Activated T-helper 1 cell treated with anti-CD3 and anti-CD28 coated beads, Interleukin-12 subunit alpha, Interleukin-12 subunit beta, Interleukin-2, Interleukin-4 antibody, amounts not matched to agents 30 ng/mL and 10 ng/mL and 1 ng/mL, durations not matched to agents 14 hours and 24 hours and 36 hours (primary cell): ENCODE measurements around the gene C2CD3. TPM values are rescaled to one million over a fixed set of nuclear protein-coding genes. Genes with fewer than 3 reads are reported as not detected.
"Not testable (repeated sequence)": the region's sequence is repeated elsewhere in the genome, so short reads cannot be mapped to it uniquely, and the experiment has no call there.

Experiments
- DNase-seq: peaks from one replicate; pipeline ENCODE4 v3.0.0; 2021; ENCODE audit warnings: low spot score
- H3K27ac Mint-ChIP-seq: one replicate; pipeline ENCODE4 v1.8.0; 2021; ENCODE audit warnings: mild to moderate bottlenecking, mixed read lengths
- H3K27me3 Mint-ChIP-seq: one replicate; pipeline ENCODE4 v1.8.0; 2022; ENCODE audit warnings: mild to moderate bottlenecking, moderate library complexity, mixed read lengths; ENCODE audit not compliant: insufficient read depth
- H3K36me3 Mint-ChIP-seq: one replicate; pipeline ENCODE4 v1.8.0; 2021; ENCODE audit warnings: low read depth, mixed read lengths
- H3K4me1 Mint-ChIP-seq: one replicate; pipeline ENCODE4 v1.8.0; 2021; ENCODE audit warnings: low read depth, mixed read lengths
- H3K4me3 Mint-ChIP-seq: one replicate; pipeline ENCODE4 v1.8.0; 2021; ENCODE audit warnings: mild to moderate bottlenecking, moderate library complexity, mixed read lengths
- H3K9me3 Mint-ChIP-seq: one replicate; pipeline ENCODE4 v1.8.0; 2021; ENCODE audit warnings: mixed read lengths
- intact Hi-C: fragments of 100-400 bp; cut with micrococcal nuclease; formaldehyde crosslinking; loops from one replicate; pipeline ENCODE4 v1.15.1; 2024
- total RNA-seq: library from RNA; stranded (reverse); gene quantifications from 2 replicates; pipeline ENCODE4 v1.2.3, GENCODE V29; 2022

The C2CD3 gene
- total RNA-seq, 1 donor from 2014 or later: 49.5 TPM

DNA sequence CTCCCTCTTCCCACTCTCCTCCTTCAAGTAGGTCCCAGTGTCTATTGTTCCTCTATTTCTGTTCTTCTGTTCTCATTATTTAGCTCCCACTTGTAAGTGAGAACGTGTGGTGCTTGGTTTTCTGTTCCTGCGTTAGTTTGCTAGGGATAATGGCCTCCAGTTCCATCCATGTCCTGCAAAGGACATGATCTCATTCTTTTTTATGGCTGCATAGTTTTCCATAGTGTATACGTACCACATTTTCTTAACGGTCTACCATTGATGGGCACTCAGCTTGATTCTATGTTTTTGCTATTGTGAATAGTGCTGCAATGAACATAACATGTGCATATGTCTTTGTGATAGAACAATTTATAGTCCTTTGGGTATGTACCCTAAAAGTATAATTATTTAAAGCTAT lies 26.2 kb downstream of the C2CD3 start:
- Mint-ChIP-seq H3K27ac (no peak overlapping the region), H3K4me3 (no peak overlapping the region), H3K27me3 (no peaks in the 10 kb centered on the region)

DNA sequence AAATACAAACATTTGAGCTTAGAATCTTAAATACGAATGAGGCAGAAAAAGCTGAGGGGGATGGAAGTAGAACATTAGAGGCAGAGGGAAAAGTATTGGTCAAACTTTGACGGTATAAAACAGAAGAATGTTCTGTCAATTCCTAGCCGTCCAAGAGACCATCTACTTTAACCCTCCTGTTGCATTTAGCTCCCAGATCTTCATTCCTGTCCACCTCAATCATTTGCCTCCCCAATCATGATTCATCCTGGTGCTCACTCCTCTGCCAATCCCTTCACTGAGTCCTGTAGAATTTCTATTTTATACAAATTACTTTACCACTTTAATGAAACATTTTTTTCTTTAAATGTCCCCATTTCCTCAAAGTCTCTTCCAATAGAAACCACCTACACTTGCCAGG lies 28.2 kb downstream of the C2CD3 start:
- Mint-ChIP-seq H3K9me3 (no peaks in the 10 kb centered on the region), H3K4me1 (no peaks in the 10 kb centered on the region), H3K4me3 (no peak overlapping the region), H3K27ac (no peak overlapping the region), H3K36me3 (peaks cover 10% of the 10 kb centered on the region), H3K27me3 (no peaks in the 10 kb centered on the region)
- intact Hi-C loops: no loop called here
- DNase-seq: no peak

More for the DNA sequence above, 26.2 kb downstream of the C2CD3 start:
- H3K36me3 Mint-ChIP-seq: peaks cover 6% of the 10 kb centered on the region
- DNase-seq: no peak
- no peaks in the 10 kb centered on the region for H3K9me3 Mint-ChIP-seq
- no peaks in the 10 kb centered on the region for H3K4me1 Mint-ChIP-seq
- intact Hi-C loops: no loop called here

GRCh38 chr11:74141908-74142307 lies 28.9 kb downstream of the C2CD3 start:
- Mint-ChIP-seq H3K4me1 (no peaks in the 10 kb centered on the region), H3K36me3 (peaks cover 12% of the 10 kb centered on the region), H3K4me3 (no peak overlapping the region), H3K27me3 (no peaks in the 10 kb centered on the region), H3K27ac (no peak overlapping the region), H3K9me3 (no peaks in the 10 kb centered on the region)
- intact Hi-C loops: no loop called here
- DNase-seq: no peak

DNA sequence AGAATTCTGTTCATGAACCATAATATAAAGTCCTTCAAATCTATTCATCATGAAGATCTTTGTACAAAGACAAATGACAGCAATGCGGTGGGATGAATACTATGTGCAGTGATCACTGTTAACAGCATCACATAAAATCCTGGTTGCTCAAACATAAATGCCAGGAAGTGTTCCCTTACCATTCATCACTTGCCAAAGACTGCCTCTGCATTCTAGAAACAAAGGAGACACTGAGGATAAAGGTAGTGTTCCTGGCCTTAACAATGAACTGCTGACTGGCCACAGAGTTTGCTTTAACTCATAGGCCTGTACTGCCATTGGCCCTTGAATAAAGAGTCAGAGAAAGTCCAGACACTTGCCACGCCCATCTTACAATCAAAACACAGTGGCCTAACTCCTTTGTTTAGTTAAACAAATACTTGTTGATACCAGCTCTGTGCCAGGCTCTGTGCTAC lies 29.5 kb downstream of the C2CD3 start:
- Mint-ChIP-seq H3K27ac (no peak overlapping the region), H3K9me3 (no peaks in the 10 kb centered on the region), H3K27me3 (no peaks in the 10 kb centered on the region), H3K36me3 (peaks cover 13% of the 10 kb centered on the region), H3K4me1 (no peaks in the 10 kb centered on the region), H3K4me3 (no peak overlapping the region)
- intact Hi-C loops: no loop called here
- DNase-seq: no peak

DNA sequence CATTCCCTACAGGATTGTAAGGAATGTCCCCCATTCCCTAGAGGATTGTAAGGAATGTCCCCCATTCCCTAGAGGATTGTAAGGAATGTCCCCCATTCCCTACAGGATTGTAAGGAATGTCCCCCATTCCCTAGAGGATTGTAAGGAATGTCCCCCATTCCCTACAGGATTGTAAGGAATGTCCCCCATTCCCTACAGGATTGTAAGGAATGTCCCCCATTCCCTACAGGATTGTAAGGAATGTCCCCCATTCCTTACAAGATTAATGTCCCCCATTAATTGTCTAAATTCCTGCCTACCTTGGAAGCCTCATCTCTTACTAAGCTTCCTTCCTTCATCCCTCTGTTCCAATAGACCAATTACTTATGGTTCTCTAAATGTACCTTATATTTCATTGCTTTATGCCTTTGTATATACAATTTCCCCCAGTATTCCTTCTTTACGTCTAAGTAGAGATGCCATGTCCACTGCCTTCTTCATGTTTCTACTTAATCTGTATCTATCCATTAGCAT lies 30.8 kb downstream of the C2CD3 start:
- DNase-seq, intact Hi-C loops, H3K4me1 Mint-ChIP-seq, H3K27me3 Mint-ChIP-seq, H3K27ac Mint-ChIP-seq, H3K9me3 Mint-ChIP-seq, H3K4me3 Mint-ChIP-seq: not testable (repeated sequence)
- H3K36me3 Mint-ChIP-seq: peaks cover 18% of the 10 kb centered on the region

GRCh38 chr11:74139151-74139918 lies 31.5 kb downstream of the C2CD3 start:
- no peak for DNase-seq
- Mint-ChIP-seq H3K27me3 (no peaks in the 10 kb centered on the region), H3K4me1 (no peaks in the 10 kb centered on the region), H3K27ac (no peak overlapping the region), H3K4me3 (no peak overlapping the region), H3K9me3 (no peaks in the 10 kb centered on the region), H3K36me3 (peaks cover 15% of the 10 kb centered on the region)
- intact Hi-C loops: no loop called here

DNA sequence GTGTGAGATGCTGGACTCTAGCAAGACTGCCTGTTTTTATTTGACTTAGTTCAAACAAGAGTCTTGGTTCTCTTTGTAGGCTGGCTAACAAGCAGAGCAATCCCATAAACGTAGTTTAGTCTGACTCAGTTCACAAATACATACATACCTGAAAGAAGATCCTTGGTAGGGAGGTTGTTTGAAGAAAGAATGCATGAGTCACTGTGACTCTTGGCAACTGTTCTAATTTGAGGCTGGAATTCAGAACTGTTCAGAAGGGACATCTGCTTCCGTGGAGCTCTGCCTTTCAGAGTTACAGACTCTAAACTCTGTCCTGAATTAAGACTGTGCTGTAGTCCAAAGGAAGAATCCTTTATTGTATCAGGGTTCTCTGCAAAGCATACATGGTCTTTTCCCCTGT lies 32.2 kb downstream of the C2CD3 start:
- H3K9me3 Mint-ChIP-seq: no peaks in the 10 kb centered on the region
- intact Hi-C loops: no loop called here
- DNase-seq: no peak
- H3K4me3 Mint-ChIP-seq: no peak overlapping the region
- no peak overlapping the region for H3K27ac Mint-ChIP-seq
- peaks cover 15% of the 10 kb centered on the region for H3K36me3 Mint-ChIP-seq
- no peaks in the 10 kb centered on the region for H3K4me1 Mint-ChIP-seq
- no peaks in the 10 kb centered on the region for H3K27me3 Mint-ChIP-seq

DNA sequence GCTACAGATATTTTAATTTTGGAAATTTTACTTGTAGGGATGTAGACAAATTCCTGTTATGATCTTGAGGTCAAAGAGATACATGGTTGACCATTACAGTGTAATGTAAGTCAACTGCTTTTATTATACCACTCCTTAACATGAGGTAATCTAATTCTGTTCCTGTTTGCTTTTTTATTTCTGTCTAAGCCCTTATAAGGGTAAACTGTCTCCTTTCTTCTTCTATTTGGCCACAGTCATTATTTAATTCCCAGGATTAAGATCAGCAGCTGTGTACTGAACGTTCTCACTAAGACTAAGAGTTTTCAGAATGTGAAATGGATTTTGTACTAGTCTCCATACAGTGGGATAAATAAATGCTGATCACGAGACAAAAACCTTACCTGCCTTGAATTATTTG lies 32.8 kb downstream of the C2CD3 start:
- H3K36me3 Mint-ChIP-seq: peaks cover 15% of the 10 kb centered on the region
- intact Hi-C loops: no loop called here

GRCh38 chr11:74135127-74135840 lies 35.5 kb downstream of the C2CD3 start:
- intact Hi-C loops: no loop called here
- DNase-seq: no peak
- Mint-ChIP-seq H3K9me3 (no peaks in the 10 kb centered on the region), H3K4me1 (no peaks in the 10 kb centered on the region), H3K36me3 (peaks cover 29% of the 10 kb centered on the region), H3K4me3 (no peak overlapping the region), H3K27ac (no peak overlapping the region), H3K27me3 (no peaks in the 10 kb centered on the region)

More for the DNA sequence above, 32.8 kb downstream of the C2CD3 start:
- H3K4me1 Mint-ChIP-seq: no peaks in the 10 kb centered on the region
- H3K4me3 Mint-ChIP-seq: no peak overlapping the region
- no peaks in the 10 kb centered on the region for H3K27me3 Mint-ChIP-seq
- no peaks in the 10 kb centered on the region for H3K9me3 Mint-ChIP-seq
- no peak overlapping the region for H3K27ac Mint-ChIP-seq
- DNase-seq: no peak

- intact Hi-C loops: no loop called here
- no peak overlapping the region for H3K4me3 Mint-ChIP-seq
- no peak overlapping the region for H3K27ac Mint-ChIP-seq
- DNase-seq: no peak
- no peaks in the 10 kb centered on the region for H3K27me3 Mint-ChIP-seq
- H3K9me3 Mint-ChIP-seq: no peaks in the 10 kb centered on the region
- H3K4me1 Mint-ChIP-seq: no peaks in the 10 kb centered on the region
- peaks cover 32% of the 10 kb centered on the region for H3K36me3 Mint-ChIP-seq
These were observed 36.1 kb downstream of the C2CD3 start for GRCh38 chr11:74134661-74135060.

DNA sequence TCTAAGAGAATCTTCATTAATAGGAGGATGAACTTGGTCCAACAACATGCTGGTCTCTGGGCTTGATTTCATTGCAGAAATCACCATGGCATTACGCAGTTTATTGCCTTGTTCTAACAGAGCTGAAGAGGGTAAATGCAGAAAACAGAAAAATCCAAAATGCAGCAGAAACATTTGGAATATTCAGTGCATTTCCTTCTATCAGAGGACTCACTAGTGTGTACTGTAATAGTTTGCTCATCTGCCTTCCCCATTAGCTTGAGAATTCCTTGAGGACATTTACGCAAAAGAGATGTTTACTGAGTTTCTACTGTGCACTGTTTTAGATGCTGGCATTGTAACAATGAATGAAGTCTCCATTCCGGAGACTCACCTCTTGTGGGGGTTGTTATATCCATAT lies 37.4 kb downstream of the C2CD3 start:
- intact Hi-C loops: no loop called here
- Mint-ChIP-seq H3K27ac (no peak overlapping the region), H3K9me3 (no peaks in the 10 kb centered on the region), H3K36me3 (peaks cover 31% of the 10 kb centered on the region), H3K4me3 (no peak overlapping the region), H3K4me1 (no peaks in the 10 kb centered on the region), H3K27me3 (no peaks in the 10 kb centered on the region)
- DNase-seq: no peak

GRCh38 chr11:74132833-74133232 lies 38.0 kb downstream of the C2CD3 start:
- Mint-ChIP-seq H3K9me3 (no peaks in the 10 kb centered on the region), H3K4me1 (no peaks in the 10 kb centered on the region), H3K27me3 (no peaks in the 10 kb centered on the region), H3K4me3 (no peak overlapping the region), H3K36me3 (peaks cover 27% of the 10 kb centered on the region), H3K27ac (no peak overlapping the region)
- intact Hi-C loops: no loop called here
- DNase-seq: no peak

- intact Hi-C loops, H3K27ac Mint-ChIP-seq, H3K27me3 Mint-ChIP-seq, H3K4me1 Mint-ChIP-seq, H3K4me3 Mint-ChIP-seq, DNase-seq, H3K9me3 Mint-ChIP-seq: not testable (repeated sequence)
- H3K36me3 Mint-ChIP-seq: peaks cover 20% of the 10 kb centered on the region
These were observed 41.7 kb downstream of the C2CD3 start for GRCh38 chr11:74129121-74129520.
